ENCODE measurements around the gene SIRPG. TPM values are rescaled to one million over a fixed set of nuclear protein-coding genes. Genes with fewer than 3 reads are reported as not detected.

Gene SIRPG
- total and polyA plus RNA-seq, 2 of the 13 experiments (the other 11 are each of a cell fraction or from before 2014, with no cell fraction given), result not detected

GRCh38 chr20:1636621-1637020 lies 21.0 kb downstream of the SIRPG start (continued):
- TF ChIP-seq MLXIP (CRISPR knock-in tag; IDR thresholded peaks at IDR 0.05; ENCODE audit: borderline replicate concordance) (no peak), TFAP4 (IDR thresholded peaks at IDR 0.05; ENCODE audit: borderline replicate concordance, low read depth) (no peak), MYC (CRISPR knock-in tag; IDR thresholded peaks at IDR 0.05; ENCODE audit: borderline replicate concordance) (peak; percentile 11; the same call in 1 of the 2 replicates), ZNF609 (CRISPR knock-in tag; IDR thresholded peaks at IDR 0.05; ENCODE audit: borderline replicate concordance) (0 out of 2 replicates have a peak, but pooled peaks have one; percentile 31), ARNTL (CRISPR knock-in tag; IDR thresholded peaks at IDR 0.05) (peak; percentile 43; the same call in 1 of the 2 replicates), ZNF710 (CRISPR knock-in tag; IDR thresholded peaks at IDR 0.05; ENCODE audit: borderline replicate concordance) (no peak), FOXA3 (CRISPR knock-in tag; IDR thresholded peaks at IDR 0.05) (peak; percentile 97), CBX1 (IDR thresholded peaks at IDR 0.05; ENCODE audit: low read depth) (no peak), PBX3 (CRISPR knock-in tag; IDR thresholded peaks at IDR 0.05; ENCODE audit: borderline replicate concordance) (no peak), CC2D1A (CRISPR knock-in tag; IDR thresholded peaks at IDR 0.05) (no peak), MBD4 (IDR thresholded peaks at IDR 0.05; ENCODE audit: borderline replicate concordance, low read length) (no peak), TBP (CRISPR knock-in tag; IDR thresholded peaks at IDR 0.05) (no peak), ATAD3A (CRISPR knock-in tag; IDR thresholded peaks at IDR 0.05) (no peak), ZNF20 (CRISPR knock-in tag; IDR thresholded peaks at IDR 0.05) (no peak), ISX (CRISPR knock-in tag; conservative IDR thresholded peaks at IDR 0.05) (no peak), NCOR1 (IDR thresholded peaks at IDR 0.05; ENCODE audit: borderline replicate concordance, low read length) (peak; percentile 59; the same call in 1 of the 2 replicates)
